SIG-M5 (cell line): ENCODE measurements around the gene PGC.

Experiments
- DNase-seq: peaks from one replicate; lab custom pipeline; 2025; lab: John Stamatoyannopoulos, UW

PGC gene

GRCh38 chr6:41747256-41748101 is at the start of gene PGC:
Gene PGC, minus strand, starts transcription at chr6:41747397. Its CDS starts 63 bp downstream, at chr6:41747334.
- DNase-seq: no peak

GRCh38 chr6:41796474-41796873 is 49.3 kb upstream of the PGC start:
- DNase-seq: no peak

- DNase-seq: no peak
Measured at GRCh38 chr6:41791984-41792383, 44.8 kb upstream of the PGC start.

- DNase-seq: no peak
Measured at GRCh38 chr6:41791305-41791704, 44.1 kb upstream of the PGC start.

- DNase-seq: peak; percentile 6
Measured at GRCh38 chr6:41790045-41790444, 42.8 kb upstream of the PGC start.

GRCh38 chr6:41789390-41789724 is 42.2 kb upstream of the PGC start:
- no peak for DNase-seq

GRCh38 chr6:41787219-41787917 is 40.2 kb upstream of the PGC start, which contains the start of gene TOMM6:
Gene TOMM6, plus strand, starts transcription at chr6:41787694. Its CDS starts 4 bp downstream, at chr6:41787698.
- DNase-seq: peak; percentile 71

GRCh38 chr6:41786451-41787218 is 39.4 kb upstream of the PGC start:
- no peak for DNase-seq

GRCh38 chr6:41785689-41786450 is 38.7 kb upstream of the PGC start:
- no peak for DNase-seq

GRCh38 chr6:41785254-41785653 is 38.1 kb upstream of the PGC start:
- no peak for DNase-seq

- DNase-seq: no peak
Measured at GRCh38 chr6:41784581-41785171, 37.5 kb upstream of the PGC start.

GRCh38 chr6:41783106-41783780 is 36.0 kb upstream of the PGC start:
- DNase-seq: no peak

- DNase-seq: no peak
Measured at GRCh38 chr6:41781366-41781730, 34.2 kb upstream of the PGC start.

GRCh38 chr6:41780551-41781365 is 33.6 kb upstream of the PGC start, which contains the start of gene PRICKLE4:
Gene PRICKLE4, plus strand, starts transcription at chr6:41780782. Its CDS starts 2,692 bp downstream, at chr6:41783474.
- DNase-seq: no peak

- peak; percentile 13 for DNase-seq
Measured at GRCh38 chr6:41779788-41780550, 32.8 kb upstream of the PGC start, which contains the start of gene FRS3. Gene FRS3, minus strand, starts transcription at chr6:41779900. Its CDS starts 2,913 bp downstream, at chr6:41776987.

GRCh38 chr6:41779336-41779735 is 32.1 kb upstream of the PGC start:
- no peak for DNase-seq

- no peak for DNase-seq
Measured at GRCh38 chr6:41778895-41779294, 31.7 kb upstream of the PGC start.

- DNase-seq: no peak
Measured at GRCh38 chr6:41777551-41778285, 30.5 kb upstream of the PGC start.
